ENCODE results near the gene RBM27.

DNA sequence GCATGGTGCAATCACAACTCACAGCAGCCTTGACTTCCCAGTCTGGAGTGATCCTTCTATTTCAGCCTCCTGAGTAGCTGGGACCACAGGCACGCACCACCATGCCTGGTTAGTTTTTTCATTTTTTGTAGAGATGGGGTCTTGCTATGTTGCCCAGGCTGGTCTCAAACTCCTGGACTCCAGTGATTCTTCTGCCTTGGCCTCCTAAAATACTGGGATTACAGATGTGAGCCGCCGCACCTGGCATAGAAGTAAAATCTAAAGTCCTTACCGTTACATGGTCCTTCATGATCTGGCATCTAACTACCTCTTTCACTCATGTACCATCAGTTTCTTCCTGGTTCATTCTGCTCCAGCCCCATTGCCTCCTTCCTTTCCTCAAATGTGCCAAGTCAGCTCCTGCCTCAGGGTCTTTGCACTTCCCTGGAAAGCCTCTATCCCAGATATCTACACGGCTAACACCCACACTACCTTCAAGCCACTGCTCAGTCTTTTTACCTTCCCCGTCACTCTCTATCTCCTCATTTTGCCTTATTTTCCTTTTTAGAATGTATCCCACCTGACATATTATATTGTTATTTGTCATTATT lies 6.9 kb upstream of the RBM27 start:
- no peak for TF ChIP-seq CTCF (IDR thresholded peaks at IDR 0.05; ENCODE audit: low read depth, low read length, poor library complexity, severe bottlenecking)
- no peak for TF ChIP-seq EZH2phosphoT487 (IDR thresholded peaks at IDR 0.05; ENCODE audit: borderline replicate concordance, low read length)

Measured in DOHH2 (cell line).